Testis (tissue), 2 donors: Measurements from ENCODE around the gene CPM.

Source experiments
- POLR2A ChIP-seq: fragments of 450-650 bp; IDR thresholded peaks from one replicate; pipeline ENCODE4 v1.6.1; 2017; ENCODE audit warnings: antibody characterized with exemption, mild to moderate bottlenecking, moderate library complexity
- TF ChIP-seq, protein P1 (sequence below), 3 experiments: fragments of 450-650 bp in 2 of 3; fragments of 200-600 bp in 1 of 3; sonication (generic) in 1 of 3; IDR thresholded peaks; one replicate each; pipeline ENCODE4 v1.5.1; 2016 to 2019; ENCODE audit warnings: antibody characterized with exemption in 3 of 3, mild to moderate bottlenecking in 2 of 3, moderate library complexity in 1 of 3

DNA sequence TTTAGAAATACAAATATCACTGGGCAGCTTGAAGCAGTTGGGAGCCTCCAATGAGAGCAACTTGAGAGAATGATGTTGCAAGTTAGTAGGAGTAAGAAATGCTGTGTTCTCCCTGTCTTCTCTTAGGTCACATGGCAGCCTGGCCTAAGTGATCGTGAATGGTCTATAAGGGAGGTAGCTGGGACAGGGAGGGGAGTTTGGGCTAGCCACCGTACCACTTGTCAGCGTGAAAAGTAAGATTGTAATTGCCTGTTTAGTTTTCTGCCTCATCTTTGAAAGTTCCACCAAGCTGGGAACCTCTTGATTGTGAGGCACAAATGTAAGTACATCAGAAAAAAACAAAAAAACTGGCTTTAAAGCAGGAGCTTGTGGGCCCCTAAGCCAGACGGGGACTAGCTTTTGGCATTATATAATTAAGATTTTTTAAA, 88.6 kb downstream of the CPM start:
- TF ChIP-seq, protein P1, sequence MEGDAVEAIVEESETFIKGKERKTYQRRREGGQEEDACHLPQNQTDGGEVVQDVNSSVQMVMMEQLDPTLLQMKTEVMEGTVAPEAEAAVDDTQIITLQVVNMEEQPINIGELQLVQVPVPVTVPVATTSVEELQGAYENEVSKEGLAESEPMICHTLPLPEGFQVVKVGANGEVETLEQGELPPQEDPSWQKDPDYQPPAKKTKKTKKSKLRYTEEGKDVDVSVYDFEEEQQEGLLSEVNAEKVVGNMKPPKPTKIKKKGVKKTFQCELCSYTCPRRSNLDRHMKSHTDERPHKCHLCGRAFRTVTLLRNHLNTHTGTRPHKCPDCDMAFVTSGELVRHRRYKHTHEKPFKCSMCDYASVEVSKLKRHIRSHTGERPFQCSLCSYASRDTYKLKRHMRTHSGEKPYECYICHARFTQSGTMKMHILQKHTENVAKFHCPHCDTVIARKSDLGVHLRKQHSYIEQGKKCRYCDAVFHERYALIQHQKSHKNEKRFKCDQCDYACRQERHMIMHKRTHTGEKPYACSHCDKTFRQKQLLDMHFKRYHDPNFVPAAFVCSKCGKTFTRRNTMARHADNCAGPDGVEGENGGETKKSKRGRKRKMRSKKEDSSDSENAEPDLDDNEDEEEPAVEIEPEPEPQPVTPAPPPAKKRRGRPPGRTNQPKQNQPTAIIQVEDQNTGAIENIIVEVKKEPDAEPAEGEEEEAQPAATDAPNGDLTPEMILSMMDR (IDR thresholded peaks at IDR 0.05): no peak
- TF ChIP-seq POLR2A: no peak
